HuH-7 (cell line): Measurements from ENCODE around the gene SIGMAR1.

ENCODE experiments used
- DNase-seq: peaks from one replicate; pipeline ENCODE4 v3.0.0; 2011; ENCODE audit warnings: low spot score

Gene SIGMAR1

DNA sequence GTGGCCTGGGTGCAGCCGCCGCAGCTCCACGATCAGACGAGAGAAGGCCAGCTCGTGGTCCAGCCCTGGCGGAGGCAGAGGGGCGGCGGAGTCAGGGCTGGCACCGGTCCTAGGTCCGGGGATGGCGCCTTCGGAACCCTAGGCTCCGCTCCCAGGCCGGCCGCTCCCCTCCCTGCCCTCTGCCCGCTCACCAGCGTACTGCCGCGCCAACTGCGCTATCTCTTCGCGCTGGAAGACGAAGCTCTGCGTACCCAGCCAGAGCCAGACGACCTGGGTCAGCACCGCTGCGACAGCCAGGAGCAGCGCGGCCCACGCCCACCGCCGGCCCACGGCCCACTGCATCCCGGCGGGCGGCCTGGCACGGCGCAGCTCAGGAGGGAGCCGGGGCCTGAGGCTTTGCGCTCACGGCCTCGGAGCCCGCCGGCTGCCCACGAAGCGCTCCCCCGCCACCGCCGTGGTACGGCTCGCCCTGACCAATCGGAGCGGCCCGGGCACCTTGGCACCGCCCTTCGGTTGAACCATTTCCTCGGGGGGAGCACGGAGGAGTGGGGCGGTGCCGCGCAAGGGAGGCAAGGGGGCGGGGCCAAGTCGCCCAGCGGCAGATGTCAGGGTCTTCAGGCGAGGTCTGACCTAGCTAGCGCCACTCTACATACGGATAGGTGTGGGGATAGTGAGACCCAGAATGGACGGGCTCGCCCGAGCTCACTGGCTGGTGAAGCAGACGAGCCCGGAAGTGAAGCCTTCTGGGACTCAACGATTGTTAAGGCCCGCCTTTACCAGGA, at the start of gene SIGMAR1:
Gene SIGMAR1 (minus strand): TSS at position 432 of the 782 bp plus-strand sequence. CDS start 90 bp downstream, at position 342.
- peak; percentile 85 for DNase-seq

DNA sequence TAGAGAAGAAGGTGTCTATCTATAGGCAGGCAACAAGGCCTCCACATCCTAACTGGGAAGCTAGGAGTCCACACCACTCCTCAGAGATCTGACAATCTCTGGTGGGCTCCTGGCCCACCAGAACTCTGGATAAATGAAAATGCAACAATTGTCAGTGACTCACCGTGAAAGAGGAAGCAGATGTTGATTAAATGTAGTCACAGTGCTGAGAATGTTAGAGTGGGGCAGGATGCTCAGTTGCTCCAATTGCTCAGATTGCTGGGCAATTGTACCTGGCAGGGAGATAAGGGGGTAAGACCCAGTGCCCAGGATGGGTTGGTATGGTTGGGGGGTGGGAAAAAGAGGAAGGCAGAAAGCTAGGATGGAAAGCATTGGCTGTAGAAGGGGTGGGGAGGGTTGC, 49.1 kb upstream of the SIGMAR1 start:
- no peak for DNase-seq

DNA sequence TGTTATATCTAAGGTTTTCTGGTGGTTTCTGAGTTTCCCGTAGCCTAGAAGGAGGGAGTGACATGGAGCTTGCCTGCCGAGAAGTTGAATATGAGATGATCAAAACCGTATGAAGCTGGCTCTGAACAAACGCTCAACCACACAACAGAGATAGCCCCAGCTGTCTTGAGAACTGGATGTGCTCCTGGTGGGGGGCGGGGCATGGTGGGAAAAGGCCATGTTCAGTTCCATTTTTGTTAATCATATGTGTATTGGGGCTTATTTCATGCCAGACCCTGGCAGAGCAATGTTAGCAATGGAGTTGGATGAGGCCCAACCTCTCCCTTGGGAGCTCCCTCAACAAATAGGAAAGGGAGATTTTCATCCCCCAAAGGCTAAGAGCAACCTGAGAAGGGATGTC, 48.6 kb upstream of the SIGMAR1 start:
- no peak for DNase-seq

DNA sequence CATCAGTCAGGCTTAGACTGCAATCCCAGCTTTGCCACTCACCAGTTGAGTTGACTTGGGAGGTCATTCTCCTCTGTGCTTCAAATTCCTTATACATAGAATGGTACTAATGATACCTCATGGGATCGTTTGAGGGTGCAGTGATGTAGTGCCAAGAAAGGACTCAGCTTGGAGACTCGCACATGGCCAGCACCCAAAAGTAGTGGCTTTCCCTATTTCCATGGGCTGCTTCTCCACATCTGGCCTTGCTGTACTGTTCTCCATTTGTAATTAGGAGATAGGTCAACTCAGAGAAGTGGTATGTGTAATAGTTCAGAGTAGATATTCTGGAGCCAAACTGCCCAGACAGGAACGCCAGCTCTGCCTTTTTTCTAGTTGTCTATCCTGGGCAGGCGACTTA, 48.0 kb upstream of the SIGMAR1 start:
- DNase-seq = no peak

DNA sequence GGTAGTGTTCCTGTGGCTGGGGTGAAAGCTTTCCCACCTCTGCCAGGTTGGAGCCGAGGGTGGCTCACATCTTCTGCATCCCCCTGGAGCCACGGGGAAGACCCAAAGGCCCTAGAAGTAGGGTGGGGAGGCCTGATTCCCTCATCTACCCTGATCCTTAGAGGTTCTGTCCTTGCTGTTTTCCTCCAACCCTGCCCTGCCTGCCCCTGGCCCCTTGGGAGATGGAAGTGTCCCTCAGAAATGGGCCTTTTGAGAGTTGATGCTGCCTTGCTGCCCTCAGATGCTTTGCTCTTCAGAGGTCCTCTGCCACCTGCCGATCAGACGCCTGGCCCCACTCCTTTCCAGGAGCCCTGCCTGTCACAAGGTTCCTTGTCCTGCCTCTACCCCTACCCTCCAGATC, 47.2 kb upstream of the SIGMAR1 start:
- no peak for DNase-seq

DNA sequence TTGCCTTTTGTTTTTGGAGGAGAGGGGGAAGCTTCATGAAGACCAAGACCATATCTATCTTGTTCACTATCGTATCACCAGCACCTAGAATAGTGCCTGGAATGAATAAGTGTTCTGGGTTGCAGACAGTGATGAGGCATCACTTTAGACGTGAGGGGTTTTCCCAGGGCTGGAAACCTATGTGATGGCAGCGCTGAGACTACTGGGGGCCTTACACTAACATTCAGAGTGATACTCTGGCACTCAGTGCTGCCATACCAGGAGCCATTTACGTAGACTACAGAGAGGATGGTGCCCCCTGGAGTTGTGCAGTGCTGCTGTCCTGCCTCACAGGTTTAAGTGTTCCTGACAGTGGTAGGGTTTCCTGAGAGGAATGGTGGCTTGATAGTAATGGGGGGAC, 46.6 kb upstream of the SIGMAR1 start:
- DNase-seq = no peak

DNA sequence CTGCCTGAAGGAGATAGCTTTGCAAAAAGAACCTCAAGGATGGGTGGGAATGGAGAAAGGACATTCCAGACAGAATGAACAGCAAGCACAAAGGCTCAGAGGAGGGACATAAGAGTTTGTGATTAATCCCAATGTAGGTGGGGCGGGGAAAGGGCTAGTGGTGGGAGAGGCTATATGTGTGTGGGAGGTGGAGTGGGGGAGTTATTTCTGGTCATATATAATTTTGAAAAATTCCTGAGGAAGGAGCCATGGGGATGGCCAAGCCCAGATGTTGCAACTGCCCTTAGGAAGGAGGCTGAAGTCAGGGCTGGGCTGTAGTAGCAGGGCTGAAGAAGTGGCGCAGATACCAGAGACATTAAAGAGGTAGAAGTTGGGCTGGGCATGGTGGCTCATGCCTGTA, 38.3 kb upstream of the SIGMAR1 start:
- no peak for DNase-seq

DNA sequence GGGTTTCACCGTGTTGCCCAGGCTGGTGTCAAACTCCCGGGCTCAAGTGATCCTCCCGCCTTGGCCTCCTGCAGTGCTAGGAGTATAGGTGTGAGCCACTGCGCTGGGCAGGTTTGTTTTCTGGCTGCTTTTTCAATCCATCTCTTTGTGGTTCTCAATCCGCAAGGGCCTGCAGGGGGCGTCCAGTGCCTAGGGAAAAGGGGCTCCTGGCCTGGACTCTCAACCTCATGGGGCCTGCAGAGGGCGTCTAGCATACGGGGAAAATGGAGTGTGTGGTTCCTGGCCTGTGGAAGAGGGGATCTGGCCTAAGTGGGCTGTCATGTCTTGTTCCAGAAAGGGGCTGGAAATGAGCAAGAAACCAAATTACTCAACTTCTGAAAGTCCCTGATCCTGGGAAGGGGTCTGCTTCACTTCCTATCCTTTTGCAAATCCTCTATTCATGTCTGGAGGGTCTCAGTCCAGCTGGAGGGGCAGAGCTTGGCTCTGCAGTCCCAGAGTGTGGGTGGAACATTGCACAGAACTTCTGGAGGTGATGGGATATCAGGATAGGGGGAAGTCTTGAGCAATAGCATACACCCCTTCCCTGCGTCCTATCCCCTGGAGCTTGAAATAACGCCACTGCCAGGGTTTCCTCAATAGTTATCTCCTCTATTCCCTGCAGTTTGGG, 37.6 kb upstream of the SIGMAR1 start:
- peak; percentile 76 for DNase-seq

DNA sequence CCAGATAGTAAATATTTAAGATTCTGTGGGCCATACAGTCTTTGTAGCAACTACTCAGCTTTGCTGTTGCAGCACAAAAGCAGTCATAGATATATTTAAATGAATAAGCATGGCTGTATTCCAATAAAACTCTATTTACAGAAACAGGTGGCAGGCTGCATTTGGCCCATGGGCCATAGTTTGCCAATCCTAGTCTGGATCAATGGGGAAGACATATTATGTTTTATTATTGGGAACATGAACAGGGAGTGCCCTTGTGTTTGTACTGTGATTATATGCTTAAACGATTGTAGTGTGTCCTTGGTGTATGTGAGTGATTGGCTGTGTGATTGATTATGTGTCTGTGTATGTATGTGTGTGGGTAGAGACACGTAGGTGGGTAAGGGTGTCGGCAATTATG, 36.9 kb upstream of the SIGMAR1 start:
- no peak for DNase-seq

DNA sequence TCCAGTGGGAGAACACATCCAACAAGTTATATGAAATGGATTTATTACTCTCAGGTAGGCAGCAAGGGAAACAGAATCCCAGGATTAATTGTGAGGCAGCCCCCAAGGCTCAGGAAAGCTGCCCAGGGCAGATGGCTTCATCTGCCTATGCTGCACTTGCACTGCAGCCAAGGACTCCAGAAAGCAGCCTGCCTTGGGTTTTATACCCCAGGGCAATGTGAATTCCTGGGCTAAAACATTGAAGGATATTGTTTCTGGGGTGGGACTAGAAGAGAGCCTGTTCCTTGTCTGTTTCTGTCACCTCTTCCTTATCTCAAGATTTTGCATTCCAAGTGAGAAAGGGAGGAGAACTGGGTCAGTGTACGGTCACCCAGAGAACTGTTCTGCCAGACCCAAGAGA, 33.7 kb upstream of the SIGMAR1 start:
- DNase-seq = no peak

DNA sequence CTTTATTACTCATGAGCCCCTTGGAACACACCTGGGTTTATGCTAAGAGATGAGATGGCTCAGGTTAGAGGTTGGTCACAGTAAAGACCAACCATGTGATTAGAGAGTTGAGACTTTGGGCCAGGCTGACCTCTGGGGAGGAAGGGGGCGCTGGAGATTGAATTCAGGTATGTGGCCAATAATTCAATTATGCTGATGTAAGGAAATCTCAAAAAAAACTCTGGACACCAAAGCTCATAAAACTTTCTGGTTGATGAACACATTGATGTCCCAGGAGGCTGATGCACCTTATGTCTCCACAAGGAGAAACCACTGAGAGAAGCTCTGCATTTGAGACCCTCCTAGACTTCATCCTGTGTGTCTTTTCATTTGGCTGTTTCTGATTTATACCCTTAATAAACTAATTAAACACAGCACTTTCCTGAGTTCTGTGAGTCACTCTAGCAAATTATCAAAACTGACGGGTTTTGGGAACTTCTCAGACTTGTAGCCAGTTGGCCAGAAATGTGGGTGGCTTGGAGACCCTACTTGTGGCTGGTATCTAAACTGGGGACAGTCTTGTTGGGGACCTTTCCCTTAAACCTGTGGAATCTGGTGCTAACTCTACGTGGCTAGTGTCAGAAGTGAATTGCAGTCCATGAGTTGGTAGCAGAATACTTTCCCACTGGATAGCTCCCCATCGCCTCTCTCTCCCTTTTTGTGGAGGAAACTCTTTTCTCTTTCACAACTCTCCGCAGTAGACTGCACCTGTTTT, 32.4 kb upstream of the SIGMAR1 start:
- DNase-seq = no peak

DNA sequence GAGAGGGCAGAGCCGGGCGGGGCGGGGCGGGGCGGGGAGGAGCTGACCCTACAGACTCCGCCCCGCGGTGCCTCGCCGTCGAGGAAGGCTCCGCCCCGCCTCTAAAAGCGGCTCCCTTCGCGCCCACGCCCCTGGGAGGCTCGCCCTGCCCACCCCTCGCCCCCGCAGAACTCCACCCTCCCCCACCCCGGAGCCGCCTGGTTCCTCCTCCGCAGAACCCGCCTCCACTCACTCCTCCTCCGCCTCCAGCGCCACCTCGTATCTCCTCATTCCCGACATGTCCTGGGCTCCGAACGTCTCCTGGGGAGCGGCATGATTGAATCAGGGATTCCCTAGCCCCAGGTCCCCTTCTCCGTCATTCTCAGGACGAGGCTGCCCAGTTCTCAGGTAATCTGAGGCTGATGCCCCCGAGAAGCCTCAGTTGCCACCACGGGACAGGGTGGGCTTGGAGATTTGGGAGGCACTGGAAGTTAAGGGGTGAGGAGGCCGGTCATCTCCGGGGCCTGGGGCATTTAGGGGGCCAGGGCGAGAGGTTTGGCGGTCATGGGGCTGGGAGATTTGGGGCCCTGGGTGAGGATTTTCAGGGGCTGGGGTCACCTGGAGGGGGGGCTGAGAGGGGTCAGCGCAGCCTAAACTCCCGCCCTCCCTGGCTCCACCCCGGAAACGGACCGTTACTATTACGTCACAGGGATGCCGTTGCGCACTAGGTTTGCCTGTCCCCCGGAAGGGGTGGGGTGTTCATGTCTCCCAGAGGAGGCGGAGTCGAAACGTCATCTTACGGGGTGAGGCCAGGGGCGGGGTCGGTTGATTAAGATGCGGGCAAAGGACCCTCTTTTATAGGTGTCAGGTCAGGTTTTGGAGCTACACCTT, 28.0 kb upstream of the SIGMAR1 start:
- peak; percentile 88 for DNase-seq

DNA sequence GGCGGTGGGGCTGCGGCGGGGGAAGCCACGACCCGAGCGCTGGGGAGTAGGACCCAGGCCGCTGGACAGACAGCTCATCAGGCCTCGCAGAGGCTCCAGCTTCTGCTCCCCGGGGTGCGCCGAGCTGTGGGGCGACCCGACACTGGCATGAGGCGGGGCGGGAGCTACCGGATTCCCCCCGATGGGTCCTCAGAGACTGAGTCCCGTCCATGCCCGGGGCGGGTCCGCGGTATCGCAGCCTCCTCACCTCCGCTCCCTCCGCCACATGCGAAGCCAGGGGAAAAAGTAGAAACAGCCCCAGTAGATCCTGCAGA, 27.4 kb upstream of the SIGMAR1 start:
- no peak for DNase-seq

DNA sequence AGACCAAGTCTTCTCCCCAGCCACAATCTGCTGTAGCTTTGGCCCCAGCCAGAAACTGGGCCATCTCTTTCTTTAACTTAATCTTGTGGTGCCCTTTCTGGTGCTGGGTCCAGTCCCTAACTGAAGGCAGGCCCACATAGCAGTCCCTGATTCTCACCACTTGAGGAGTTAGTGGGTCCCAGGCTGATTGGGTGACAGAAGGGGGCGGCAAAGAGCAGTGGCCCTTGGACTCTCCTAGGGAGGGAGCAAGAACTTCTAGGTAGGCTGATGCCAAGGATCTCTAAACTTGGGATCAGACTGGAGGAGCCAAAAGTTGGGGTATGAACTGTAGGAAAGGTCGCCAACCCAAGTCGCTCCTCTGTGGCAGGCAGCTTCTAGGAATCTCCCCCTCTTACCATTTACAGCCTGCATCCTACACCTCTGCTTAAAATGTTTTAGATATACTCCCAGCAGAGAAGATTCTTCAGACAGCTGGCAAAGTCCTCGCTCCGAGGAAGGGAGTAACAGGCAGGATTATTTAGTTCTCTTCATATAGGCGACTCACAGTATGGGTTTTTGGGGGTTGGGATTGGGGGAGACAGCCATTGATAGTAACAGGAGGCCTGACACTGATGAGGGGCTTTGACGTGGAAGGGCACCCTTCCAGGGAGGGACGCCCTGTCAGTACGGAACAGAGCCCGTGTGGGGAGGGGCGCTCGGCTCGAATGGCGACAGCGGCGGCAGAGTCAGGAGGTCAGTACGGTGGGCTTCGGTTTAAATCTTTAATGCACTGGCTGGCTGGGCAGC, 26.9 kb upstream of the SIGMAR1 start:
- peak; percentile 72 for DNase-seq

DNA sequence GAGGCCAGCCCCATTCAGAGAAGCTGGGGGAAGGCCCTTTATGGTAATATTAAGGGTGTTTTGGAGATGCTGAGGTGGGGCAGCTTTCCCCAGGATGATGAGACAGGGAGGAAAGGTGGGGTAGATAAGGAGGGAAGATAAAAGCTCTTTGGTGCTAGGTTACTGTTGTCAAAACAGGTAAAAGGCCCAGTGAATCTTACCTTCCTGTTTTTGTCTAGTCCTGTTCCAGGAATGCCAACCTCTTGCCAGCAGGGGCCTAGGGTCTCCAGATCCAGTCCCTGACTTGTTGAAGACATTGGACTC, 25.7 kb upstream of the SIGMAR1 start:
- no peak for DNase-seq

DNA sequence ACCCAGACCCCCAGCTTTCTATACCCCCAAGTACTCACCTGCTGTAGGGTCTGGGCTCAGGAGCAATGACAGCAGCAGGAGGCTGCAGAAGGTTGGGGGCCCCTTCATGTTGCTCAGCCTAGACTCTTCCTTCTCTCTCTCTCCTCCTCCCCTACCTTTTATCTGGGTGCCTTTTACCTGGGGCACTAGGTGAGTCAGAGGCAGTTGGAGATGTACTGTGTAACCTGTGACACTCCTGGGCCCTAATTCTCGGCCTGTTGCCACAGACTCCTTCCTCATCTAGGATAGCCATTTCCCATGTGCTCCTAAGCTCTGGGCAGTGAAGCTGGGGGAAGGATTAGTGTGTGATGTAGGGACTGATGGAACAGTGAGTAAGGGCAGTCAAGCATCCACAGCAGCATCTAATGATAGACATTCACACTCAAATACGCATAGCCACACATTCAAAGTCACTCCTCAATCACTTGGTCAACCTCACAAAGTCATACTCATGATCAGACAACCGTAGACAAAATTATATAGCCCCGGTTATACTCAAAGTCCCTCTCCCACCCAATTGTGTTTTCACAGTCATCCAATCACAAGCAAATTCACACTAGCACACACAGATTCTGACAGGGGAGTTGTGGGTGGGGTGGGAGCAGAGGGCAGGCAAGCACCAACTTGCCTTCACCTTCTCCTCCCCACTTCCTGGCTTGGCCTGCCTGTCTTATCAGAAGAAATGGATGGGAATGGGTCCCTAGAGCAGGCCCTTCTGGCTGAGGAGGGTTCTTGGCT, 25.1 kb upstream of the SIGMAR1 start, which contains the start of gene CCL27:
Gene CCL27 (minus strand): TSS at position 132 of the 777 bp plus-strand sequence. CDS start 24 bp downstream, at position 108.
- no peak for DNase-seq

DNA sequence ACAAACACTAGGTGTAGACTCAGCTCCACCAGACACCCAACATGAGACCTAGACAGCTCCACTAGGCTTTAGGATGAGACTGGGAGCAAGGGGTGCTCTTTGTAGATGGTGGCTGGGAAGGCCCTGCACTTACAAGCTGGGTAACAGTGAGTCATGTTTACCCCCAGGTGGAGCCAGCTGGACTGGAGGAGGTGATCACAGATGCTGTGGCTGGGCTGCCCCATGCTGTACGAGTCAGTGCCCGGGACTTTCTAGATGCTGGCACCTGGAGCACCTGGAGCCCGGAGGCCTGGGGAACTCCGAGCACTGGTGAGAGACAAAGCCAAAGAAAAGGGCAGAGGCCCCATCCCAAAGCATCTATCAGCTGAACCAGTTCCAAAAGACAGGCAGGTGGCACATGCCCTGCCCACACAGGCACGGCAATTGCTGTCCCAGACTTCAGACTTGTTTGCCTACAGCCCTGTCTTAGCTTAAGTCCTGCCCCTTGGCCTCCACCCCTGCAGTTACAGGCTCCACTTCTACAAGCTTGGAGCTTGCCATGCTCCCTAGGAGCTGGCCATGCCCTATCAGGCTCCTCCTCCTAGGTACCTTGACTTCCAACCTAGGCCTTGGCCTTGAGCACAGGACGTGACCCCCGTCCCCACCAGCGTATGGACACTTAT, 22.1 kb upstream of the SIGMAR1 start:
- DNase-seq = no peak

DNA sequence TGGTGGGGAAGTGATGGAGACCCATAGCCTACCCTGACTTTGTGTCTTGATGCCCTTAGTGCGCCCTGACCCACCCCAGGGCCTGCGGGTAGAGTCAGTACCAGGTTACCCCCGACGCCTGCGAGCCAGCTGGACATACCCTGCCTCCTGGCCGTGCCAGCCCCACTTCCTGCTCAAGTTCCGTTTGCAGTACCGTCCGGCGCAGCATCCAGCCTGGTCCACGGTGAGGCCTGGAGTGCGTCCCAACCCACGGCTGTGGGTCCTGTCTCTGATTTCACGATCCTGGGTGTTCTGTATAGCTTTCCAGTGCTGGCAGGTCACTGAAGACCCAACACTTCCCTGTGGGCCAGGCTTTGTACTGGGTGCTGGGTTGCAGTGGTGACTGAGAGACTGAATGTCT, 20.9 kb upstream of the SIGMAR1 start:
- DNase-seq = no peak

DNA sequence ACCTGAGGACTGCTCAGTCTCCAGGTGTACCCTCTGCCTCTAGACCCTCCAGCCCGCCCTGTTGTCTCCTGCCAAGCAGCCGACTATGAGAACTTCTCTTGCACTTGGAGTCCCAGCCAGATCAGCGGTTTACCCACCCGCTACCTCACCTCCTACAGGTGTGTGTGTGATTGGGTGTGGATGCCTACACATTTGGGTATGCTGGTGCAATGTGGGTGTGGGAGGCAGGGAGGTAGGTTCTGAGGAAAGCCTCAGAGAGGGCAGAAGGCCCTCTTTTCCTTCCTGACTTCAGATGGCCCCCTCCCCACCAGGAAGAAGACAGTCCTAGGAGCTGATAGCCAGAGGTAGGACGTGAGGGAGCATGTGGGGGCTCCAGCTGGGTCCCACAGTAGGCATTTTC, 19.4 kb upstream of the SIGMAR1 start:
- DNase-seq = no peak

DNA sequence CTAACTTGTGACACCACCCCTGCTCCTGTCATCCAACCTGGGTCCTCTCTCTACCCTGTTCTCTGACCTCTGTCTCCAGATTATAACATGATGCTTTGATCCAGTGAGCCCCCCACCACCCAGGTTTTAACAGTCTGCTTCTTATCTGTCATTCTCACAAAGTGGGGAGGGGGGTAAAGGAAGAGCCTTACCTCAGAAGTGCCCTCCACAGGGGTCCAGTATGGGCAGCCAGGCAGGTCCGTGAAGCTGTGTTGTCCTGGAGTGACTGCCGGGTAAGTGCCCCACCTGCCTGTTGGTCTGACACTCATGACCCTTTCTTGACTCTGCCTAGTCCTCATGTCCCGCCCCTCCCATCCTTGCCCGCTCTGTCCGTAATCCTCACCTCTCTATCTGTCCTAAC, 17.8 kb upstream of the SIGMAR1 start:
- DNase-seq = no peak
